ENCODE data around the gene PGRMC1.

- TF ChIP-seq CTCF (optimal IDR thresholded peaks at IDR 0.05 in 1 of 3, IDR thresholded peaks at IDR 0.05 in 1 of 3, conservative IDR thresholded peaks at IDR 0.05 in 1 of 3; ENCODE audit: extremely low read depth in 1 of 3, insufficient read depth in 2 of 3, low read length in 3 of 3): no peak
- no peak for TF ChIP-seq EZH2 (IDR thresholded peaks at IDR 0.05; ENCODE audit: low read length)
These were observed 7.4 kb upstream of the PGRMC1 start for GRCh38 chrX:119228512-119229252.

Data from keratinocyte (primary cell).